NB4 (cell line): ENCODE data around the gene KCTD16.

Experiments
- MYC ChIP-seq: IDR thresholded peaks from 2 replicates; pipeline ENCODE4 v1.6.1; 2011; ENCODE audit warnings: low read depth, low read length
- POLR2A ChIP-seq: IDR thresholded peaks from 2 replicates; pipeline ENCODE4 v1.6.1; 2011; ENCODE audit warnings: mild to moderate bottlenecking; ENCODE audit not compliant: insufficient read length; ENCODE audit errors: extremely low read depth
- TF ChIP-seq, protein P1 (sequence below): IDR thresholded peaks from one replicate; pipeline ENCODE4 v1.5.1; 2012; ENCODE audit warnings: low read depth, low read length

DNA sequence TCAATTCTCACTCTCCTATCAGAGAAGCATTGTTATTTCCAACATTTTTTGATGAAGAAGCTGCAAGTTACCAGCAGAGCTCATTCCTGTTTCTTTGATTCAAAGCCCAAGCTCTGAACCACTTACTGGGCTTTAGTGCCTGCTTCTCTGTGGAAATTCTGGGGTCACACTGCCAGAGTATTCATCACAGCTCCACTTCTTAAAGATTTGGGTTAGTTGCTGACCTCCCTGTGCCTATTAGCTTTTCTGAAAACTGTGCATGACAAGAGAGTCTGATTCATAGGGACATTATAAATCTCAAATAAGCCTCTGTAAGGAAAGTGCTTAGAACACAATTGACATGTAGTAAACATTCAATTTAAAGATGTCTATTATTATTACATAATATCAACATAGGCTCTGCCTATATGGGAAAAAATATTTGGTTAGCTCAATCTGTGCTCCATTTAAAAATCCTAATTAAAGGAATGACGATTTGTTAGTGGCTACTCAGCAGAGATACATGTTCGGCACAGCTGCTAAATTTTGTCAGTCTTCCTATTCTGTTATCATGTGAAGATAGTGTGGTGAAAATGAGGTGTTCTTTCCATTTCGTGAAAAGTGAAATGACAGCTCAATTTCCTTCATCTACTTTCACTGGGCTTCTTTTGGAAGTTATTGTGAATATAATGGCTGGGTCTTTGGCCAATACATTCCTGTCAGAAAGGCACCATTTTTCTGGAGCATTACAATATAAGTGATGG lies 293.0 kb downstream of the KCTD16 start:
- TF ChIP-seq POLR2A (no peak), MYC (no peak)
- TF ChIP-seq, protein P1, sequence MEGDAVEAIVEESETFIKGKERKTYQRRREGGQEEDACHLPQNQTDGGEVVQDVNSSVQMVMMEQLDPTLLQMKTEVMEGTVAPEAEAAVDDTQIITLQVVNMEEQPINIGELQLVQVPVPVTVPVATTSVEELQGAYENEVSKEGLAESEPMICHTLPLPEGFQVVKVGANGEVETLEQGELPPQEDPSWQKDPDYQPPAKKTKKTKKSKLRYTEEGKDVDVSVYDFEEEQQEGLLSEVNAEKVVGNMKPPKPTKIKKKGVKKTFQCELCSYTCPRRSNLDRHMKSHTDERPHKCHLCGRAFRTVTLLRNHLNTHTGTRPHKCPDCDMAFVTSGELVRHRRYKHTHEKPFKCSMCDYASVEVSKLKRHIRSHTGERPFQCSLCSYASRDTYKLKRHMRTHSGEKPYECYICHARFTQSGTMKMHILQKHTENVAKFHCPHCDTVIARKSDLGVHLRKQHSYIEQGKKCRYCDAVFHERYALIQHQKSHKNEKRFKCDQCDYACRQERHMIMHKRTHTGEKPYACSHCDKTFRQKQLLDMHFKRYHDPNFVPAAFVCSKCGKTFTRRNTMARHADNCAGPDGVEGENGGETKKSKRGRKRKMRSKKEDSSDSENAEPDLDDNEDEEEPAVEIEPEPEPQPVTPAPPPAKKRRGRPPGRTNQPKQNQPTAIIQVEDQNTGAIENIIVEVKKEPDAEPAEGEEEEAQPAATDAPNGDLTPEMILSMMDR, result no peak
